ENCODE measurements around the gene MDK.

GRCh38 chr11:46377831-46378230 lies 3.6 kb upstream of the MDK start:
- TF ChIP-seq, protein P1, sequence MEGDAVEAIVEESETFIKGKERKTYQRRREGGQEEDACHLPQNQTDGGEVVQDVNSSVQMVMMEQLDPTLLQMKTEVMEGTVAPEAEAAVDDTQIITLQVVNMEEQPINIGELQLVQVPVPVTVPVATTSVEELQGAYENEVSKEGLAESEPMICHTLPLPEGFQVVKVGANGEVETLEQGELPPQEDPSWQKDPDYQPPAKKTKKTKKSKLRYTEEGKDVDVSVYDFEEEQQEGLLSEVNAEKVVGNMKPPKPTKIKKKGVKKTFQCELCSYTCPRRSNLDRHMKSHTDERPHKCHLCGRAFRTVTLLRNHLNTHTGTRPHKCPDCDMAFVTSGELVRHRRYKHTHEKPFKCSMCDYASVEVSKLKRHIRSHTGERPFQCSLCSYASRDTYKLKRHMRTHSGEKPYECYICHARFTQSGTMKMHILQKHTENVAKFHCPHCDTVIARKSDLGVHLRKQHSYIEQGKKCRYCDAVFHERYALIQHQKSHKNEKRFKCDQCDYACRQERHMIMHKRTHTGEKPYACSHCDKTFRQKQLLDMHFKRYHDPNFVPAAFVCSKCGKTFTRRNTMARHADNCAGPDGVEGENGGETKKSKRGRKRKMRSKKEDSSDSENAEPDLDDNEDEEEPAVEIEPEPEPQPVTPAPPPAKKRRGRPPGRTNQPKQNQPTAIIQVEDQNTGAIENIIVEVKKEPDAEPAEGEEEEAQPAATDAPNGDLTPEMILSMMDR (IDR thresholded peaks at IDR 0.05), result no peak
- no peak for TF ChIP-seq POLR2A (IDR thresholded peaks at IDR 0.05)

Data from body of pancreas (tissue), 4 donors.